K562 (cell line): ENCODE measurements around the gene PCCA.

Experiments used
- HDAC2 ChIP-seq: fragments of 450-650 bp; IDR thresholded peaks from 2 replicates; pipeline ENCODE4 v1.6.1; 2016; ENCODE audit warnings: mild to moderate bottlenecking
- KLF16 ChIP-seq: IDR thresholded peaks from 2 replicates; pipeline ENCODE4 v1.6.1; 2016; ENCODE audit warnings: antibody characterized with exemption

DNA sequence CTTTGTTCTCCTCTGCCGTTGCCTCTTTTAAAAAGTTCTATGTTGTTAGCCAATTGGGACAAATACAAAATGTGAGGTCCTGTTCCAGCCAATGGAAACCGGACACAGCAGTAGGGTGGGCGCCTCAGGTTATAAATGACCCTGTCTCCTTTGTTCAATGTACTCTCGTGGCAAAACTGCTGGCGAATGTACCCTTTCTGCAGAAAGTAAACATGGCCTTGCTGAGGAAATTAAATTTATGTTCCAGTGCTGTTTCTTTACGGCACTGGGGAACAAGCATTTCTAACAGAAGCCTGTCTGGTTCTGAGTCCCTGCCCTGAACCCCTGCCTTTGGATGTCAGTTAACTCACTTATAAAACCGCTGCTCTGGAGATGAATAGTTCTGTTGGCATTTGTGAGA is 140.7 kb downstream of the PCCA start:
- TF ChIP-seq HDAC2: no peak
- TF ChIP-seq KLF16: no peak
